Islet of Langerhans (tissue), 1 donor: ENCODE data around the gene DNASE1L1.

Source experiments
- FAIRE-seq: peaks from one replicate; lab custom pipeline; 2011; peaks lifted over from hg19 to GRCh38; lab: Jason Lieb, UNC

DNASE1L1 gene

DNA sequence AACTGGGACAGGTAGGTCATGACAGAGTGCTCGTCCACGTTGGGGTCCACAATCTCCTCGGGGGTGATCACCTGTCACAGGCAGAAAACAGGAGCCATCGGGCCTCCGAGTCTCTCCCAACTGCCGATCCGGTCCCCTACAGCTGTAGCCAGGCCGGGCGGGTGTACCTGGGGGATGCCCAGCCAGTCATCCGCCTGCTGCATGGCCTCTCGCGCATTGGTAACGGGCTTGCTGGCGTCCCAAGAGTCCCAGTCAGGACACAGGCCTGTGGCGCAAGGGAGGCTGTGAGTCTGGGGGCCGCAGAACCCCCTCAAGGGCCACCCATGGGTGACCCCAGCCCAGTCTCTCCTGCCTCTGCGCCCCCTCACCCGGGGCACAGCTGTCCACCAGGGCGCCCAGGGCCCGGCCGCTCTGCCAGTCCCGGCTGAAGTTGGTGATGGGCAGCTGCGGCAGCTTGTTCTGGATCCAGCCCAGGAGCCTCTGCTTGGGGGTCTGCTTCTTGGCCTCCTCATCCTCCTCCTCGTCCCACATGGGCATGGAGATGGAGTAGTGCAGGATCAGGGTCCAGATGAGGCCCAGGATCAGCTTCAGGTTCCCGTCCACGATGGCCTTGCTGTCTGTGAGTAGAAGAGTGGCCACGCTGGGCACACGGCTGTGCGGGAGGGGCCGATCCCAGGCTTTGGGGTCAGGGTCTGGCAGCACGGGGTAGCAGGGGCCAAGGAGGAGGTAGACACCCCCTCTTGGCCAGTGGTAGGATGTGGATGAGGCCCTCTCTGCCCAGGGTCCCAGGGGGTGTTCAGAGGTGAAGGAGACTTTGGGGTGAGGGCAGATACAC lies 41.4 kb downstream of the DNASE1L1 start:
- no peak for FAIRE-seq

DNA sequence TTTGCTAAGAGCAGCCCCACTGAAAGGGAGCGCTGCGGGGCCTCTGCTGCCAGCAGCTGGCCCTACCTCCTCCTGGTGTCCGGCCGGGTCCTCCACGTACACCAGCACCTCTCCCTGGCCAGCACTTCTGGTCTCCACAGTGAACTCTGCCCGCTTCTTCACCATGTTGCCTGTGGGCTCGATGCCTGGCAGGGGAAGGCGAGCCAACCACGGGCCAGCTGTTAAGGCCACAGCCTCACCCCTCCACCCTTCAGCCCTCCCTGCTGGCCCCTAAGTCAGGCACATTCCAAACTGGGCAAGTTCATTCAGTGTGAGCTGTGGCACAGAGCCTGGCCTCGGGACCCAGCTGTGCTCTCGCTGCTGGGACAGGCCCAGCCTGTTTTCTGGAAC lies 42.4 kb downstream of the DNASE1L1 start:
- FAIRE-seq: no peak

DNA sequence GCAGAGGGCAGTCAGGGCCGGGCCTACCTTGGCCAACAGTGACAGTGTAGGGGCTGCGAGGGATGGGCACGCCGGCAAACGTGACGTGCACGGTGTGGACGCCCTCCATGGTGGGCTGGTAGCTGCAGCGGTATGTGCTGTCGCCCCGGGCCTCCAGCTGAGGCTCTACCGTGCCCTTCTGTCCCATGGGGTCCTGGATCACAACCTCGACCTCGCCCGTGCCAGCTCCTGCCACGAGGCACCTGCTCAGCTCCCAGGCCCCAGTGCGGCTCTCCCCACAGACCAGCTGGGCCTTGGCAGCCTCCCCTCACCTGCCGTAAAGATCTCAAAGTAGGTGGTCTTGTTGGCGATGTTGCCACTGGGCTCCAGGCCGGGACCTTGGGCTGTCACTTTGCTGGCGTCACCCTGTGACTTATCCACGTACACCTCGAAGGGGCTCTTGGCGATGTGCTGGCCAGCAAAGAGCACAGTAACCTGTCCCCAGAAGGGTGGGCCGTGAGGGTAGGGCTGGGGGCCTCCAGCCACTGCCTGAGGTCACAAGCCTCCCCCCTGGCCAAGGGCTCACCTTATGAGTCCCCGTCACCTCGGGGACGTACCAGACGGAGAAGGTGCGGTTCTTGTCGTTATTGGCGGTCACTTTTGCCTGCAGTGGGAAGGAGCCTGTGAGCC lies 42.9 kb downstream of the DNASE1L1 start:
- no peak for FAIRE-seq

DNA sequence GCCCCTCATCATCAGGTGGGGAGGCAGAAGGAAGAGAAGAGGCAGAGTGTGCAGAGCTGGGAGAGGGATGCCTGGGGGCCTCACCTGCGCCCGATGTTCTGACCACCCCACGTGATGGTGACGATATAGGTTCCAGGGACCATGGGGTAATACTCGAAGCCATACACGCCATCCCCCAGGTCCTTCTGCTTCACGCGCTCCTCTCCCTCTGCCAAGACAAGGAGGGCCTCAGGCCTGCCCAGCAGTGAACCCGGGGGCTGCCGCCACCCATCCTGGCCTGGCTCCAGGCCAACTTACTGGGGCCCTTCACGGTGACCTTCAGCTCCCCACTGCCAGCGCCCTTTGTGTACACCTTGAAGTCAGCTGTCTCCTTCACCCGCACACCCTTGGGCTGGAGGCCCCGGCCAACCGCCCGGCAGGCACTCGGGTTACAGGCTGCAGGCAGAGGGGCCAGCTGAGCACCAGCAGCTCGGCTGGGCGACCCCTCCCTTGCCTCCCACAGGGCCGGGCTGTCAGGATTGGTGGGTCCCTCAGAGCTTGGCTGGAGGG lies 43.9 kb downstream of the DNASE1L1 start:
- no peak for FAIRE-seq

DNA sequence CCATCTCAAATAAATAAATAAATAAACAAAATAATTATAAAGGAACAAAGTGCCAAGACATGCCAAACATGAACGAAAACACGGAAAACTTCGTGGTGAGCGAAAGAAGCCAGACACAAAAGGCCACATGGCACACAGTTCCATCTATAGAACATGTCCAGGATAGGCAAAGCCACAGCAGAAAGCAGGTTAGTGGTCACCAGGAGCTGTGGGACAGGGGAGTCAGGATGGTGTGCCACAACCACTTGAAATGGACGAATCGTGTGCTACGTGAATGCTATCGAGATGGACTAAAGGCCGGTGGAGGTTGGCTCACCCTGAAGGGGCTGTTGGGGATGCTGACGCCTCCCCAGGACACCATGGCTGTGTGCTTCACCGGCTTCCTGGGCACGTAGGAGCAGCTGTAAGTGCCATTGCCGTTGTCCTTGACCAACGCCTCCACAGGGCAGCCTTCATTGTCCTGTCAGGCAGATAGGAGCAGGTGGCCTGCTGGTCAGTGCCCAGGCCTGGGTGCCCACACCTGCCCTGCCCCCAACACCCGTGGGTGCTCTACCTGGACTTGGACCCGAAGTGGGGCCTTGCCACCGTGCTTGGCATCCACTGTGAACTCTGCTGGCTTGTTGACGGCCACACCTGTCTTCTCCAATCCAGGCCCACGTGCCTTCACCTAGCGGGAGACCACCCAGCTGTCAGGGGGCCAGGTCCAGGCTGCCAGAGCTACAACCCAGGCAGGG lies 45.2 kb downstream of the DNASE1L1 start:
- FAIRE-seq: no peak

DNA sequence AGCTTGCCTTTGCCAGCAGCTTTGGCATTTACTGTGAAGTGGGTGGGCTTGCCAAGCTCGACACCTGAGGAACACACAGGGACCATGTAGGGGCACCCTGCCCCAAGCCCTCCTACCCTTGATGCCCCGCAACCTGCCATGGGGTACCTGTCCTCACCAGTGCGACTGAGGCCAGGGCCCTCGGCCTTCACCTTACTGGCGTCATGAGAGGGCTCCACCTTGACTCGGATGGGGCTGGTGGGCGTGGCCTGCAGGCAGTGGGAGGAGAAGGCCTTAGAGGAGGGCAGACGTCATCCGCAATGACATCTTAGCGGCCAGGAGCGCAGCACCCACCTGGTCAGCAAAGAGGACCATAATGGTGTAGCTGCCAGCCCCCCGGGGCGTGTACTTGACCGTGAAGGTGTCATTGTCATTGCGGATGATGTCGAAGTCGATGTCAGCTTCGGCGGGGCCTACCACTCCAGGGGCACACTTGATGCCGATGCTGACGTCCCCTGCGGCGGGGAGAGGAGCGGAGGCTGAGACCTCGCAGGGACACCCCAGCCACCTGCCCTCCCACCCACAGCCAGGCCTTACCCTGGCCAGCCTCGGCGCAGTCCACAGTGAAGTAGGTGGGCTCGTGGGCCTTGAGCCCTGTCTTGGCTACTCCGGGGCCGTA lies 46.8 kb downstream of the DNASE1L1 start:
- no peak for FAIRE-seq

DNA sequence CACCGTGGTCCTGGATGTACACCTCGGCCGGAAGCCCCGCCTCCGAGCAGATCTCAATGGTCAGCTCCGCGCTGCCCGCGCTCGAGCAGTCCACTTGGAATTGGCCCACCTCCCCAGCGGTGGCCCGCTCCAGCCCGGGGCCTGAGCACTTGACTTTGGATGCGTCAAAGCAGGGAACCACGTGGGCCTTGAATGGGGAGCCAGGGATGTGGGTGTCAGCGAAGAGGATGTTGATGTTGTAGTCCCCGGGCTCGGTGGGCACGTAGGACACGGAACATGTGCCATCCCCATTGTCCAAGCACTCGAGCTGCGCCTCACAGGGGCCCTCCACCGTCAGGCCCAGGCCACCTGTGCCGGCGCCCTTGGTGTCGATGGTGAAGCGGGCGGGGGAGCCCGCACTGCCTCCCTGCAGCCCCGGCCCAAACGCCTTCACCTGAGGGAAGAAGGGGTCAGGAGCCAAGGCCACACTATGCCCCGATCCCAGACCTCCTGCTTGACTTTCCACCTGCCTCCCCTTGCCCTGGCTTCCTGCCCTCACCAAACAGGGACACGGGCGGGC lies 48.8 kb downstream of the DNASE1L1 start:
- FAIRE-seq: no peak

DNA sequence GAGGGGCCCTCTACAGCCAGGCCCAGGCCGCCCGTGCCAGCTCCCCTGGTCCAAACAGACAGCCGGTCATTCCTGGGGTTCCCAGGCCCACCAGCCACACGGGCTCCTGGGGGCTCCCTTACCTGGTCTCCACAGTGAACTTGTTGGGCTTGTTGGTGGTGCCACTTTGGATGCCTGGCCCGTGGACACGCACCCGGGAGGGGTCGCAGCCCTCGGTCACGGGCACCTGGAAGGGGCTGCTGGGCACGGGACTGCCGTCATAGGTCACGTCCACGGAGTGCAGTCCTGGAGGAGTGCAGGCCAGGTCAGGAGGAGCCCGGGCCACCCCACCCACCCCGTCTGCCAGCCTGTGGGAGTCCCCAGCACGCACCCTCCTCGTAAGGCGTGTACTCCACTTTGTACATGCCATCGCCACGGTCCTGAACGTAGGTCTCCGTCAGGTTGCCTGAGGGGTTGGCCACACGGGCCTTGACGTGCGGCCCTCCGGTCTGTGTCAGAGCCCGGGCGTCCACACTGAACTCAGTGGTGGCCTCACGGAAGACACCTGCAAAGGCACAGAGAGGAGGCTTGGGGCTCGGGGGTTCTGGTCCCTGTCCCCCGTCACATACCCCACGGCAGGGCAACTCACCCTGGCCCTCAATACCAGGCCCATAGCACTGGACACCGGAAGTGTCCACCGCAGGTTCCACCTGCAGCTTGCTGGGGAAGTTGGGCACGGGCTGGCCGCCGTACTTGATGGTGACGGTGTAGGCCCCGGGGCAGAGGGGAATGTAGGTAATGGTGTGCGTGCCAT lies 49.5 kb downstream of the DNASE1L1 start:
- FAIRE-seq: no peak

DNA sequence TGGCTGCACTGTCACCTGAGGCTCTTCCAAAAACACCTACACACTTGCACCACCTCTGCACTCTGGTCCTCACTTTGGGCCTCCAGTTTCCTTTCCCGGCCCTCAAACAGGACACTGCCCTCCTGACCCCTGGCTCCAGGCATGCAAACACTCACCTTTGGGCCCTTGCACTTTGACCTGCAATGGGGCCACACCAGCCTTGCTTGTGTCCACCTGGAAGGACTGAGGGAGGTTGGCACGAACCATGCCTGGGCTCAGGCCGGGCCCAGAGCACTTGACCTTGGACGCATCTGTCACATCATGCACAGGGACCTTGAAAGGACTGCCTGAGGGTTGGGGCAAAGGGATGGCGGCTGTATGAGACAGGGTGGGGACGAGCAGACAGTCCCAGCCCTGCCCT lies 50.2 kb downstream of the DNASE1L1 start:
- no peak for FAIRE-seq

DNA sequence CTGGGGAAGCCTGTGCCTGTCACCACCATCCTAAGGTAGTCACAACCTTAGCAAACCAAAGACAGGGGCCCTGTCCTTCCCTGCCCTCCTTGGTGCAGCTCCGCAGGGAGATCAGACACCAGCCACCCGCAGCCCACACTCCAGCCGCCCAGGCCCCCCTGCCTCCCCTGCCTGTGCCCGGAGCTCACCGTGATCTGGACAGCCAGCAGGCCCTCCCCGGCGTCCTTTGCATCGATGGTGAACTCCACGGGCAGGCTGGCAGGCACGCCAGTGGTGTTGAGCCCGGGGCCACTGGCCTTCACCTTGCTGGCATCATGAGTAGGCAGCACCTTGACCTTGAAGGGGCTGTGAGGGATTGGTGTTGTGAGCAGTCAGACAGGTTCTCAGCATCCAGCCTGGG lies 51.0 kb downstream of the DNASE1L1 start:
- FAIRE-seq: no peak

DNA sequence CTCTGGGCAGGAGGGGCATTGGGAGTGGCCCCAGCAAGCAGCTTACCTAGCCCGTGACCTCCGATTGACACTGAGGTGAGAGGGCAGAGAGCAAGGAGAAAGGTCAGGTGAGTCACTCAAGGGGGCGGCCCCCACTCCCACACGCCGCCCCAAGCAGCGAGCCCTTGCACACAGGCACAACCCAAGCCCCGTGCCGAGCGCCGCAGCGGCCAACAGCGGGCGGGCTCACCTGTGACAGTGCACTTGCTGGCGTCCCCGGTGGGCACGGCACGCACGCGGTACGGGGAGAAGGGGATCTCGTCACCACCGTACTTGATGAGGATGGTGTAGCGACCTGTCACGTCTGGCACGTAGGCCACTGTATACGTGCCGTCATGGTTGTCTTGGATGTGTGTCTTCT lies 51.8 kb downstream of the DNASE1L1 start:
- FAIRE-seq: no peak

DNA sequence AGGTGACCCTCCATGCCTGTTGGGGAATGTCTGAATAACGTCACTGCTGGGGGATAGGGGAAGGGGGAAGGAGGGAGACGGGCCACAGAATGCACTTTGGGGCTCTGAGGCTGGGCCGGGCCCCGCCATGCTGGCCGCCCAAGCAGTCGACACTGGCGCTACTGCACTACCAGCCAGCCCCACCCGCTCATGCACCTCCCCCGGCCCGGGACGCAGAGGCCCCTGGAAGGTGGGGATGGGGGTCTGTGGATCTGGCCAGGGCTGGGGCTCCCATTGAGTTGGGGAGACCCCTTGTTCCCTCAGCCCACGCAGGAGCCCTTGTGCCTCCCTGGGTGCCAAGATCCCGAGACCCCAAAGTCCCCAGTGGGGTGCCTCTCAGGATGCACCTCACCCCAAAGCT lies 52.5 kb downstream of the DNASE1L1 start:
- no peak for FAIRE-seq

DNA sequence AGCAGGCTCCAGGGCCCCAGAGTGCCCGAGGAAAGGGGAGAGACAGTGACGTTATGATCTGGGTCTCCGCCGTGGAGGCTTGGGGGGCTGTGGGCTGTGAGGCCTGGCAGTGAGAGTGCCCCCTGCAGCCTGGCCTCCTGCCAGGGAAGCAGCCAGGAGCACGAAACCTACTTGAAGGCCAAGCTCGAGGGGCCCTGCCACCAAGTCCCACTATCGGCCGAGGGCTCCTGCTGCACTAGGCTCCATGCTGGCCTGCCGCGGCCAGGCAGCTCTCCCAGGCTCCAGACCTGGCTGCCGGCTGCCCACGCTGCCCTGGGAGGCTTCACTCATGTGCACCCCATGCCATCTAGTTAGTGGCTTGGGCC lies 53.3 kb downstream of the DNASE1L1 start:
- FAIRE-seq: no peak

DNA sequence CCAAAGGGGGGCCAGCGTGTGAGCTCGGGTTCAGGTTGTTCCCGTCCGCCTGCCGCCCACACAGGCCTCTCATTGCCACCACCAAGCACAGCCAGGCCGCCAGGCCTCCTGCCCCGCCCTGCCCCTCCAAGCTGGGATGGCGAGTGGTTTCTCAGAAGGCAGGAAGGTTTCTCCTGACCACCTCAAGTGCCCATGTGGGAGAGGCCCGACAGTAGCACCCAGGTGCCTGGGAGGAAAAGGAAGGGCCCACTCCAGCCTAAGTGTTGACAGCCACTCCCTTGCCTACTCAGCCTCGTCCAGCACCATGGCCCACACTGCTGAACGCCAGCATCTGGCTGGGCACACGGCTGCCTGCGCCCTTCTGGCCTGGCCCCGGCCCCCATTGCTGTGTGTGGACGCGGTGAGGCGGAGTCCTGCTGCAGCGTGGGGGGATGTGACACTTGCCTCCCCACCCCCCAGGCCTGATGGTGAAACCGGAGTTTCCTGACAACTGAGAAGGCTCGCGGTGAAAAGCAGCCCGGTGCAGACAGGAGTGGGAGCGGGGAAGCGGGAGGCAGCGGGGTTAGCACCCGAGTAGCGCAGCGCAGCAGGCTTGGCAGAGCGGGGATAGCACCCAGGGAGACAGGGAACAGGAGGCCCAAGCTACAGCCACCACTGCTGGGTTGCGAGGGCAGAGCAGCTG lies 53.8 kb downstream of the DNASE1L1 start:
- no peak for FAIRE-seq

DNA sequence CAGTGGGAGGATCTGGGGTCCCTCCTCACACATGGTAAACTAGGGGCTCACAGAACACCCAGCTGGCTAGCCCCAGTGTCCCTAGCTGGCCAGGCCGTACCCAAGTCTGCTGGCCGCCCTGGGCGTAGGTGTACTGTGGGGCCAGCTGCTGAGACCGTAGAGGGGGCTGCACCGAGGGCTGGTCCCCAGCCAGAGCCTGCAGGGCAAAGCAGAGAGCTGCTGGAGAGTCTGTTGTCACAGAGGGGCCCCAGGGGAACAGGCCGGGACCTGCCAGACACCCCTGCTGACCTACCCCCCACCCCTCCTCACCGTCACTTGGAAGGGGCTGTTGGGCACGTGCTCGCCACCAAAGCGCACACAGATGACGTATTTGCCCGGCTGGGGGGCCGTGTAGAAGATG lies 54.5 kb downstream of the DNASE1L1 start:
- no peak for FAIRE-seq

DNA sequence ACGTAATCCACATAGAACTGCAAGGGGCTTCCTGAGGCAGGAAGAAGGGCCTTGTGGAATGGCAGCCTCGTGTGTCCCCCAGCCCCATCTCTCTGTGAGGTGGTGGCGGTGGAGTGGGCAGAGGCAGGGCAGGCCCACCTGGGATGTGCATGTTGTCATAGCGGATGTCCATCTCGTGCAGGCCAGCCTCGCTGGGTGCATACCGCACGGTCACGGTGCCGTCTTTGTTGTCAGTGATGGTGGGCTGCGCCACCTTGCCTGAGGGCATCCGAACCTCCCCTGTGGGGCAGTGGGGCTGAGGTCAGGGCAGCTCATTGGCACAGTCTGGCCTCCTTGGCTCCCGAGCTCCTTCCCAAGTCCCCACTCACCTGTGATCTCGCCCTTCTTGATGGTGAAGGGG lies 55.0 kb downstream of the DNASE1L1 start:
- FAIRE-seq: no peak

DNA sequence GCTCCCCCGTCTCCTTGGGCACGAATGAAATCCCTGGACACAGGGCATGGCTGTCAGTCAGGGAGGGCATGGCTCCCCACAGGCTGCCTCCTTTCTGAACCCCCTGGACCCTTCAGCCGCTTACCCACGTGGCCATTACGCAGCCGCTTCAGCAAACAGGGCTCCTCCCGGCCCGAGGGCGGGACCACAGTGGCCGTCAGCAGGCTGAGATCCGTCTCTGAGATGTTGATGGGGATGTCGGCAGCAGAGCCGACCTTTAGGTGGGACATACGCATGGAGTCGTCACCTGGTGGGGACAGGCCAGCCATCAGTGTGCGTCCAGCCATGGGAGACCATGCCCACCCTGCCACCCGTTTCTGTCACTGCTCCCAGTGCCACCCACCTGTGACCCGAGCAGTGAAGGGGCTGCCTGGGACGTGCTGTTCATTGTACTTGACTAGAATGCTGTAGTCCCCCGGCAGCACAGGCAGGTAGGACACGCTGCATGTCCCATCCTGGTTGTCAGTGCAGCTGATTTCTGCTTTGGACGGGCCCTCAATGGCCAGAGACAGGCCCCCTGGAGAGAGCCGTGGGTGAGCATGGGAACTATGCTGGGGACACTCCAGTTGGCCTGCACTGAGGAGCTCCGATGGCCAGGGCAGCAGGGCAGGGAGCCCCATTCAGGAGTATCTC lies 55.7 kb downstream of the DNASE1L1 start:
- FAIRE-seq: no peak

DNA sequence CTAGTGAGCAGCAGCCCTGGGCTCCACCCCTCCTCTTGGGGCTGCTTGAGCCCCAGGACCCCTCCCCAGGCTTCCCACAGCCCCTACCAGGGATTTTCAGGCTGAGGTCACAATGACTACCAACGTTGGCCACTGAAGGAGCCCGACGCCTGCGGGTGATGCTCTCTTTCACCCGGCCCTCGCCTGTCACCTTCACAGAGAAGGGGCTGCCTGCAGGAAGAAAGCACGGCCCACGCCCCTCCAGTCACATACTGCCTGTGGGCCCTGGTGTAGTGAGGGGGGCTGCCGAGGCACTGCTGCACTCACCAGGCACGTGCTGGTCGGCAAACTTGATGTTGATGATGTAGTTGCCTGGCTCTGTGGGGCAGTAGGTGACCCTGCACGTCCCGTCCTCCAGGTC lies 56.6 kb downstream of the DNASE1L1 start:
- no peak for FAIRE-seq

DNA sequence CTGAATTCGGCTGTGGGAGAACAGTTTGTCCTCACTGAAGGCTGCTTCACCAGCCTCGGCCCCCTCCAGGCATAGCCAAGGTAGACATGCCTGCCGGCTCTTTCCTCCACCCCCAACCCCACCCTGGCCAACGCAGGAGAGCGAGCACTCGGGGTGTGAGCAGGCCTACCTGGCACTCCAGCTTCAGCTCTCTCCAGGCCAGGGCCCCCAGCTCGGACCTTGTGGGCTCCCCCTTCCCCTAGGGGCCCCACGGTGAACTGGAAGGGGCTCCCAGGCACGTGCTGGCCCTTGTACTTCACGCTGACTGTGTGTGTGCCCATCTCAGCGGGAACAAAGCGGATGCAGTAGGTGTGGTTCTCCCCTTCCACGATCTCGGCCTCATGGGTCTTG lies 57.0 kb downstream of the DNASE1L1 start:
- FAIRE-seq: no peak
